RWPE1 (cell line): ENCODE data around the gene PASK.

Source experiments
- CTCF ChIA-PET: fragments of 350-600 bp; sonication (Branson Sonifier 250); formaldehyde crosslinking; extraction: SDS; loops from one replicate; lab custom pipeline; 2021; lab: Yijun Ruan, JAX
- POLR2A ChIA-PET: fragments of 400-600 bp; formaldehyde crosslinking; extraction: SDS; loops from one replicate; lab custom pipeline; 2020; ENCODE audit warnings: antibody characterized with exemption; ENCODE audit not compliant: low non-redundant PET; lab: Yijun Ruan, JAX
- DNase-seq: peaks from one replicate; pipeline ENCODE4 v3.0.0; 2012; ENCODE audit warnings: low spot score
- H3K27ac ChIP-seq: fragments of 450-650 bp; 2 replicates; pipeline ENCODE4 v1.5.1; 2017
- CTCF ChIP-seq: fragments of 450-650 bp; conservative IDR thresholded peaks from 2 replicates; pipeline ENCODE4 v1.5.1; 2017; ENCODE audit warnings: low read depth, mild to moderate bottlenecking

Gene PASK

GRCh38 chr2:241168366-241168765 is 19.1 kb upstream of the PASK start:
- no peak for TF ChIP-seq CTCF

GRCh38 chr2:241163601-241164118 is 14.4 kb upstream of the PASK start:
- DNase-seq: no peak
- no peak for TF ChIP-seq CTCF
- ChIA-PET CTCF (interaction anchor here (1.7 kb wide), 1 partner anchor 11 kb away, joined by 3 read pairs; no protein-coding TSS in a partner anchor), POLR2A (no interaction called here)
- no peak overlapping the region for H3K27ac ChIP-seq

More at GRCh38 chr2:241168366-241168765, 19.1 kb upstream of the PASK start:
- H3K27ac ChIP-seq: no peak overlapping the region
- DNase-seq: no peak
- ChIA-PET CTCF (no interaction called here), POLR2A (no interaction called here)

- ChIA-PET POLR2A (no interaction called here), CTCF (no interaction called here)
- DNase-seq: no peak
- no peak for TF ChIP-seq CTCF
- peak overlapping the region; percentile 9; the same call in 1 of the 2 replicates for H3K27ac ChIP-seq
These were observed 12.5 kb upstream of the PASK start for GRCh38 chr2:241161646-241162281.

- no peak for DNase-seq
- CTCF ChIA-PET: no interaction called here
- no peak for TF ChIP-seq CTCF
- POLR2A ChIA-PET: no interaction called here
- H3K27ac ChIP-seq: no peak overlapping the region
These were observed 11.0 kb upstream of the PASK start for GRCh38 chr2:241160318-241160717.

- ChIA-PET CTCF (no interaction called here), POLR2A (no interaction called here)
- DNase-seq: no peak
- no peak for TF ChIP-seq CTCF
- H3K27ac ChIP-seq: no peak overlapping the region
These were observed 9.8 kb upstream of the PASK start for GRCh38 chr2:241159116-241159515.

GRCh38 chr2:241158546-241158900 is 9.3 kb upstream of the PASK start:
- no peak for DNase-seq
- no peak for TF ChIP-seq CTCF
- ChIA-PET POLR2A (no interaction called here), CTCF (interaction anchor here (0.6 kb wide), 1 partner anchor 203 kb away, joined by 3 read pairs; no protein-coding TSS in a partner anchor)
- H3K27ac ChIP-seq: no peak overlapping the region
